ENCODE results near the gene GTF3C2. TPM values are rescaled to one million over a fixed set of nuclear protein-coding genes. Genes with fewer than 3 reads are reported as not detected.

GTF3C2 gene
- total RNA-seq, 4 donors from 2014 or later, result 55.7 to 79.2 (median 63.6) TPM

DNA sequence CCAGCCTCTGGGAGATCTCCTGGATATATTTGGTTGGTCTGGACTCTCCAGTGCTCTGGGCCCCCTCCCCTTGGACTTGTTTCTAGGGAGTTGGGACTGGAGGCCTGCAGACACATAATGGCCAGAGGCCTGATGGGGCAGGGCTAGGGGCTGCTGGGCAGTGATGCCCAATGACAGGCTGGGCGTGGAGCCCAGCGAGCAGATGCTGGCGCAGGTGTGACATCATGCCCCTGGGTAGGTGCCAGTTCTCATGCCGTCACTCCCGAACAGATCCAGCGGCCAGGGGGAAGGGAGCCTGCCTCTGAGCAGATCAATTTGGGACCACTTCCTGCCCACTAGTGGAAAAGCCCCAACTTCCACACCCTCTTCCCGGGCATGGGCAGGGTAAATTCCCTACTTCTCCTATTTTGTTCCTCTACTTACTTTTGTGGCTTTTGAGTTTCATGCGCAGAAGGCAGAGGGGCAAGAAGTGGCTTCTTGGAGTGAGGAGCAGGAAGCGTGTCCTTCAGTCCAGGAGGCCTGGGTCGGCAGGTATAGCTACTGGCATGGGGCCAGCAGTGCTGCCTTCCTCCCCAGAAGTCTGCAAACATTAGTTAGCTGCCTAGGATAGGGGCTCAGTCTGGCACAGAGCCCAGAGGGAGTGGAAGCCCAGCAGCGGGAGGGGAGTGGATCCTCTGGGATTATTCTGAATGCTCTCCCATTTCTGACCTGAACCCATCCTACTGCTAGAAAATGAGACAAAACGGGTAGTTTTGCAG, 39.7 kb downstream of the GTF3C2 start:
- no peaks in the 10 kb centered on the region for H3K27me3 ChIP-seq
- intact Hi-C loops (cut with DNase I; ENCODE audit: low total_unique reads) (no loop called here), in situ Hi-C loops (cut with MboI; ENCODE audit: low pct_ligation_motif_present in 1 of 4, low pct_unique_long_range_greater_than_20kb in 1 of 4, low sequenced_read_pairs in 3 of 4) (no loop called here)
- WGBS, 2 donors (ENCODE audit: low coverage in 1 of 2), result 59 to 100% methylated on average over 1 to 11 of the region's 12 CpGs
- H3K4me1 ChIP-seq, result peaks cover under 1 to 7% (median 3%) of the 10 kb centered on the region in 4 donors
- H3K9me3 ChIP-seq, result no peaks in the 10 kb centered on the region
- no peak overlapping the region for H3K27ac ChIP-seq
- TF ChIP-seq POLR2AphosphoS5 (IDR thresholded peaks at IDR 0.05) (no peak), EP300 (IDR thresholded peaks at IDR 0.05; ENCODE audit: low read depth) (no peak), POLR2A (IDR thresholded peaks at IDR 0.05) (no peak)
- TF ChIP-seq, protein P1, sequence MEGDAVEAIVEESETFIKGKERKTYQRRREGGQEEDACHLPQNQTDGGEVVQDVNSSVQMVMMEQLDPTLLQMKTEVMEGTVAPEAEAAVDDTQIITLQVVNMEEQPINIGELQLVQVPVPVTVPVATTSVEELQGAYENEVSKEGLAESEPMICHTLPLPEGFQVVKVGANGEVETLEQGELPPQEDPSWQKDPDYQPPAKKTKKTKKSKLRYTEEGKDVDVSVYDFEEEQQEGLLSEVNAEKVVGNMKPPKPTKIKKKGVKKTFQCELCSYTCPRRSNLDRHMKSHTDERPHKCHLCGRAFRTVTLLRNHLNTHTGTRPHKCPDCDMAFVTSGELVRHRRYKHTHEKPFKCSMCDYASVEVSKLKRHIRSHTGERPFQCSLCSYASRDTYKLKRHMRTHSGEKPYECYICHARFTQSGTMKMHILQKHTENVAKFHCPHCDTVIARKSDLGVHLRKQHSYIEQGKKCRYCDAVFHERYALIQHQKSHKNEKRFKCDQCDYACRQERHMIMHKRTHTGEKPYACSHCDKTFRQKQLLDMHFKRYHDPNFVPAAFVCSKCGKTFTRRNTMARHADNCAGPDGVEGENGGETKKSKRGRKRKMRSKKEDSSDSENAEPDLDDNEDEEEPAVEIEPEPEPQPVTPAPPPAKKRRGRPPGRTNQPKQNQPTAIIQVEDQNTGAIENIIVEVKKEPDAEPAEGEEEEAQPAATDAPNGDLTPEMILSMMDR (IDR thresholded peaks at IDR 0.05), result no peak
- no peak for DNase-seq
- H3K4me3 ChIP-seq, result no peak overlapping the region
- no peaks in the 10 kb centered on the region for H3K36me3 ChIP-seq

DNA sequence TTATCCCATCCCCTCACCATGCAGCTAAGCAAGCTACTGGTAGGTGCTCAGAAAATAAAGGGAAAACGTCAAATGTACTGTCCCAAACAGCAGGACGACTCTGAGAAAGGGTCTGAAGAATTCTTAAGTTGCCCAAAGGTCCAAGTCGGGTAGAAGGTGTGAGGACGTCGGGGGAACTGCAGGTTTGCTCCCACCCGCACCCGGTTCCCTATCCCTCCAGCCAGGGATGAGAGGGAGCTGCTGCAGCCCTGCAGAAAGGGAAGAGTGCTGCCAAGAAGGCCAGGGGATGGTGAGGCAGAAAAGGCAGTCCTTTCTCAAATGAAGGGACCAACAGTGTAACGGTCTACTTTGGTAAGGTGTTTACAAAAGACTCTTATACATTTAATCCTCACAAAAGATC, 41.4 kb downstream of the GTF3C2 start:
- Histone ChIP-seq H3K36me3 (no peaks in the 10 kb centered on the region), H3K4me1 (no peaks in the 10 kb centered on the region), H3K4me3 (no peak overlapping the region), H3K27ac (no peak overlapping the region), H3K27me3 (no peaks in the 10 kb centered on the region), H3K9me3 (no peaks in the 10 kb centered on the region)
- intact Hi-C loops (cut with DNase I; ENCODE audit: low total_unique reads), result no loop called here
- in situ Hi-C loops (cut with MboI; ENCODE audit: low pct_ligation_motif_present in 1 of 4, low pct_unique_long_range_greater_than_20kb in 1 of 4, low sequenced_read_pairs in 3 of 4), result no loop called here
- no peak for TF ChIP-seq EP300 (IDR thresholded peaks at IDR 0.05; ENCODE audit: low read depth)
- TF ChIP-seq, protein P1 (IDR thresholded peaks at IDR 0.05), result no peak
- no peak for TF ChIP-seq POLR2A (IDR thresholded peaks at IDR 0.05)
- no peak for TF ChIP-seq POLR2AphosphoS5 (IDR thresholded peaks at IDR 0.05)
- no peak for DNase-seq
- WGBS, 2 donors (ENCODE audit: low coverage in 1 of 2), result 69 to 93% methylated on average over 3 to 8 of the region's 8 CpGs

DNA sequence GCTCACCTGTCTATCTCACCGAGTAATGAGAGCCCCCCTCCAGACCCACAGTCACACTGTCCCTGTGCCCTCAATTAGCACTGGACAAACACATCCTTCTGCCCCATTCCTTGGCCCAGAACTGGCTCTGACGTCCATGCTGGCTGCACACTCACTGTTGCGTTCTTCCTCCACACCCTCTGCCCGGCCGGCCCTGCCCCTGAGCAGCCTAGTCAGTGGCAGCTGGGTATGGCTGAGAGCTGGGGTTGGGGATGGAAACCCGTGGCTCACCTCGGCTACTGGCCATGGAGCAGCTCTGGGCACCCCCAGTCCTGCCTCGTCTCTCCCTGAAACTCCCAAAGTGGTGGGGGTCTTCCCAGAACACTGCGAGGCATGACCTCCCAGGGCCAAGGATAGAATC, 41.9 kb downstream of the GTF3C2 start:
- DNase-seq, result no peak
- intact Hi-C loops (cut with DNase I; ENCODE audit: low total_unique reads) (no loop called here), in situ Hi-C loops (cut with MboI; ENCODE audit: low pct_ligation_motif_present in 1 of 4, low pct_unique_long_range_greater_than_20kb in 1 of 4, low sequenced_read_pairs in 3 of 4) (no loop called here)
- no peak overlapping the region for H3K27ac ChIP-seq
- H3K27me3 ChIP-seq, result no peaks in the 10 kb centered on the region
- WGBS, 2 donors (ENCODE audit: low coverage in 1 of 2), result 90% methylated on average over 9 of the region's 9 CpGs; no CpG with 5 or more reads in 1 of the 2 donors
- no peak overlapping the region for H3K4me3 ChIP-seq
- TF ChIP-seq EP300 (IDR thresholded peaks at IDR 0.05; ENCODE audit: low read depth) (no peak), POLR2AphosphoS5 (IDR thresholded peaks at IDR 0.05) (no peak), POLR2A (IDR thresholded peaks at IDR 0.05) (no peak)
- TF ChIP-seq, protein P1 (IDR thresholded peaks at IDR 0.05), result no peak
- H3K36me3 ChIP-seq, result no peaks in the 10 kb centered on the region
- no peaks in the 10 kb centered on the region for H3K9me3 ChIP-seq
- no peaks in the 10 kb centered on the region for H3K4me1 ChIP-seq

DNA sequence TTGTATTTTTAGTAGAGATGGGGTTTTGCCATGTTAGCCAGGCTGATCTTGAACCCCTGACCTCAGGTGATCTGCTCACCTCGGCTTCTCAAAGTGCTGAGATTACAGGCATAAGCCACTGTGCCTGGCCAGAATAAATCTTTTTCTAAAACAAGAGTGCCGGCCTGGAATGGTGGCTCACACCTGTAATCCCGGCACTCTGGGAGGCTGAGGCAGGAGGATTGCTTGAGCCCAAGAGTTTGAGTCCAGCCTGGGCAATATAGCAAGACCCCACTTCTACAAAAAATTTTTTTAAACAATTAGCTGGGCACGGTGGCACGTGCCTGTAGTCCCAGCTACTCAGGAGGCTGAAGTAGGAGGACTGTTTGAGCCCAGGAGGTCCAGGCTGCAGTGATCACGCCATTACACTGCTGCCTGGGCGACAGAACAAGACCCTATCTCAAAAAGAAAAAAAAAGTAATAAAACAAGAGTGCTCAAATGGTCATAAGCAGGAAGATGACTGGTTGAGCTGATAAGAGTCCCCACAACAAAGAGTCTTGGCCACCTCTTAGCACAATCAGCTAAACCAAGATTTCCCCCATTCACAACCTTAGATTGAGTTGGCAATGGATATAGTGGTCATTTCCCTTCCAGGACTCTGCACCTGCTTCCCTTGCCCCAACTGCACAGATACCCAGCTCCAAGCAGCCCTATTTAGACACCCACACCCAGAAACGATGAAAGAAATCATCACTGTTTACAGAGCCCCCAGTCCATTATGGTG, 42.5 kb downstream of the GTF3C2 start:
- Histone ChIP-seq H3K4me1 (no peaks in the 10 kb centered on the region), H3K27me3 (no peaks in the 10 kb centered on the region), H3K4me3 (no peak overlapping the region), H3K27ac (no peak overlapping the region), H3K36me3 (no peaks in the 10 kb centered on the region), H3K9me3 (no peaks in the 10 kb centered on the region)
- no peak for DNase-seq
- in situ Hi-C loops (cut with MboI; ENCODE audit: low pct_ligation_motif_present in 1 of 4, low pct_unique_long_range_greater_than_20kb in 1 of 4, low sequenced_read_pairs in 3 of 4), result no loop called here
- intact Hi-C loops (cut with DNase I; ENCODE audit: low total_unique reads), result no loop called here
- no peak for TF ChIP-seq POLR2AphosphoS5 (IDR thresholded peaks at IDR 0.05)
- TF ChIP-seq, protein P1 (IDR thresholded peaks at IDR 0.05), result no peak
- no peak for TF ChIP-seq POLR2A (IDR thresholded peaks at IDR 0.05)
- no peak for TF ChIP-seq EP300 (IDR thresholded peaks at IDR 0.05; ENCODE audit: low read depth)
- WGBS, 2 donors (ENCODE audit: low coverage in 1 of 2), result 83 to 94% methylated on average over 5 to 8 of the region's 8 CpGs

Measured in transverse colon (tissue), 4 donors.